ENCODE data around the gene PDZD2. TPM values are rescaled to one million over a fixed set of nuclear protein-coding genes. Genes with fewer than 3 reads are reported as not detected.

The PDZD2 gene
- total and polyA plus RNA-seq, 4 experiments from 2014 or later, result 0.07 to 1.1 (median 0.68) TPM

DNA sequence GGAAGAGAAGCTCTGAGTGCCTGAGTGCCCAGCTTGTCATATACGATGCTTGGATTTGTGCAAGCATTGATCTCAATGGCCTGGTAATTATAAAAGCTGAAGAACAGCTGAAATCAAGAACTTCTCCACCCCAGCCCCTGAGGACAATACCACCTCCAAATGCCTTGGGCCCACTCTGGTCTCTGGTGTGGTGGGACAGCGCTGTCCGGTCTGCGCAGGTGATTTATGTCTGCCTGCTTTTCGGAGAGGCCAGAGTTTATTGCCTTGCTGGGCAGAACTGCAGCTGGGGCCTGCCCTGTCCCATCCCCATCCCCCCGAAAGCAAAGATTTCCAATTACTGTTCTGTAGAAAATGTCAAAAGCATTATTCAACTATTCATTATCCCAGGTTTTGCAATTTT lies 1.1 kb upstream of the PDZD2 start:
- H3K36me3 Mint-ChIP-seq, result no peaks in the 10 kb centered on the region
- Histone ChIP-seq H3K9me3 (ENCODE audit: control insufficient read depth in 1 of 2, low read length in 2 of 2) (no peaks in the 10 kb centered on the region), H3K4me3 (ENCODE audit: low read length in 2 of 2) (no peak overlapping the region), H3K36me3 (ENCODE audit: insufficient read depth, low read length) (no peaks in the 10 kb centered on the region), H3K4me1 (ENCODE audit: insufficient read depth, low read length) (peaks cover 10% of the 10 kb centered on the region), H3K27ac (ENCODE audit: low read depth, low read length) (no peak overlapping the region), H3K27me3 (ENCODE audit: insufficient read depth, low read length) (no peaks in the 10 kb centered on the region)
- H3K9me3 Mint-ChIP-seq, result no peaks in the 10 kb centered on the region
- peaks cover 5 to 9% of the 10 kb centered on the region in 2 donors for H3K27me3 Mint-ChIP-seq
- peak overlapping the region in 7 of 8 donors; percentile 6 to 91 (median 29) for H3K4me3 Mint-ChIP-seq
- intact Hi-C loops (cut with micrococcal nuclease), result no loop called here
- peaks cover 5 to 22% (median 12%) of the 10 kb centered on the region in 4 donors for H3K4me1 Mint-ChIP-seq
- POLR2A ChIA-PET (ENCODE audit: partially characterized antibody), result interaction anchor here (1.1 kb wide), 1 partner anchor 106 kb away, joined by 3 read pairs; the partner anchor contains the start of genes C5orf22 and DROSHA
- H3K27ac Mint-ChIP-seq, result peak overlapping the region in 1 of 7 donors; percentile 37
- CTCF ChIA-PET (ENCODE audit: partially characterized antibody), result interaction anchor here (0.8 to 1.6 kb wide), 5 partner anchors 10 to 456 kb away, joined by 3 to 5 read pairs (median 3); no protein-coding TSS in a partner anchor
- no peak for DNase-seq

GRCh38 chr5:31638345-31638744 lies 586 bp upstream of the PDZD2 start:
- CTCF ChIA-PET (ENCODE audit: partially characterized antibody), result interaction anchor here (0.8 to 1.6 kb wide), 5 partner anchors 10 to 455 kb away, joined by 3 to 5 read pairs (median 3); no protein-coding TSS in a partner anchor
- Histone ChIP-seq H3K27me3 (ENCODE audit: insufficient read depth, low read length) (no peaks in the 10 kb centered on the region), H3K9me3 (ENCODE audit: control insufficient read depth in 1 of 2, low read length in 2 of 2) (no peaks in the 10 kb centered on the region), H3K4me1 (ENCODE audit: insufficient read depth, low read length) (peaks cover 10% of the 10 kb centered on the region), H3K27ac (ENCODE audit: low read depth, low read length) (peak overlapping the region; percentile 24), H3K4me3 (ENCODE audit: low read length in 2 of 2) (peak overlapping the region; percentile 76), H3K36me3 (ENCODE audit: insufficient read depth, low read length) (no peaks in the 10 kb centered on the region)
- peak overlapping the region; percentile 87 to 93 (median 89) for H3K4me3 Mint-ChIP-seq
- no peak for DNase-seq
- H3K9me3 Mint-ChIP-seq, result no peaks in the 10 kb centered on the region
- H3K27ac Mint-ChIP-seq, result peak overlapping the region in 6 of 7 donors; percentile 29 to 92 (median 66)
- H3K27me3 Mint-ChIP-seq, result peaks cover 5 to 7% of the 10 kb centered on the region in 2 donors
- intact Hi-C loops (cut with micrococcal nuclease), result no loop called here
- H3K4me1 Mint-ChIP-seq, result peaks cover 5 to 22% (median 12%) of the 10 kb centered on the region in 4 donors
- POLR2A ChIA-PET (ENCODE audit: partially characterized antibody), result interaction anchor here (1.1 kb wide), 1 partner anchor 106 kb away, joined by 3 read pairs; the partner anchor contains the start of genes C5orf22 and DROSHA
- H3K36me3 Mint-ChIP-seq, result no peaks in the 10 kb centered on the region

DNA sequence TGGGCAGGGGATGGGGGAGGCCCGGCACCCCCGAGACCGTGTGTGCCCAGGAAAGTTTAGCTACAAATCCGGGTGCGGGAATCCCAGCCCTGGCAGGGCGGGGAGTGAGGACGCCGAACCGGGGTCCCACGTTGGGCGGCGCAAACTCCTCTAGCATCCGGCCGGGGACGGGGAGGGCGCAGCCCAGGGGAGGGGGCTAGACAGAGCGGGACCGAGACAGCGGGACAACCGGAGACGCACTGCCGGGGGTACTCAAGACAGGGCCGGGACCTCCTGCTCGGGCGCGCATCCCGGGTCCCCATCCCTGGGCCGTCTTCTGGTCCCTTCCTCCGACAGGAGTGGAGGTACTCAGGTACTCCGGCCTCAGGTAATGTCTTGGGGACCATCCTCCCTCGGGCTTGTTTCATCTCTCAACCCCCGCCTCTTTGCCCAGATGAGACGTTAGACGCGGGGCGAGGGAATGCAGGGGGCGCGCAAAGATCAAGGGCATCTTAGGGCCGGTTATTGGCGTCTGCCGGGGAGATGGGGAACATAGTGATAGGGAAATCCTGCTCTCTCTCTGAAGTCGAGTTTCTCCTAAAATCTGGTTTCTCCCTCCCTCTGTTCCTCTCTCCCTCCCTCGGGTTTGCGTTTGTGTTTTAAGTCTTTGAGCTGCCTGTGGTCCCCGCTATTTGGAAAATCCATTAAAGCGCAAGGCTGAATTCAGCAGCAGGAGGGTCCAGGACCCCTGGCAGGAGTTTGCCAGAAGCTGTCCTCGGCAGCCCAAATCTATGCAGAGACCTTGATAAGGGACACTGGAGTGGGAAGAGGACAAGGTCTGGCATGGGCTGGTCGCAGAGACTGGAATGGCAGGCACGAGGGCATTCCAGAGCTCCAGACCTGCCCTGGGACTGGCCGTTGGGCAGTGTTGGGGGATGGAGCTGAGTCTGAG lies 815 bp downstream of the PDZD2 start:
- Histone ChIP-seq H3K4me3 (ENCODE audit: low read length in 2 of 2) (peak overlapping the region in 1 of 2 donors; percentile 76), H3K27ac (ENCODE audit: low read depth, low read length) (no peak overlapping the region), H3K4me1 (ENCODE audit: insufficient read depth, low read length) (peaks cover 10% of the 10 kb centered on the region), H3K9me3 (ENCODE audit: control insufficient read depth in 1 of 2, low read length in 2 of 2) (no peaks in the 10 kb centered on the region), H3K36me3 (ENCODE audit: insufficient read depth, low read length) (no peaks in the 10 kb centered on the region), H3K27me3 (ENCODE audit: insufficient read depth, low read length) (no peaks in the 10 kb centered on the region)
- Mint-ChIP-seq H3K27ac (peak overlapping the region in 2 of 7 donors; percentile 59 to 63), H3K36me3 (no peaks in the 10 kb centered on the region), H3K27me3 (peaks cover 5 to 8% of the 10 kb centered on the region in 2 donors), H3K4me3 (peak overlapping the region in 7 of 8 donors; percentile 55 to 83 (median 72)), H3K4me1 (peaks cover 5 to 22% (median 12%) of the 10 kb centered on the region in 4 donors), H3K9me3 (no peaks in the 10 kb centered on the region)
- DNase-seq, result peak in 1 of 5 donors; percentile 6
- CTCF ChIA-PET (ENCODE audit: partially characterized antibody), result interaction anchor here (1.6 kb wide), 2 partner anchors 12 to 454 kb away, joined by 3 to 5 read pairs; no protein-coding TSS in a partner anchor
- POLR2A ChIA-PET (ENCODE audit: partially characterized antibody), result no interaction called here
- intact Hi-C loops (cut with micrococcal nuclease), result no loop called here

DNA sequence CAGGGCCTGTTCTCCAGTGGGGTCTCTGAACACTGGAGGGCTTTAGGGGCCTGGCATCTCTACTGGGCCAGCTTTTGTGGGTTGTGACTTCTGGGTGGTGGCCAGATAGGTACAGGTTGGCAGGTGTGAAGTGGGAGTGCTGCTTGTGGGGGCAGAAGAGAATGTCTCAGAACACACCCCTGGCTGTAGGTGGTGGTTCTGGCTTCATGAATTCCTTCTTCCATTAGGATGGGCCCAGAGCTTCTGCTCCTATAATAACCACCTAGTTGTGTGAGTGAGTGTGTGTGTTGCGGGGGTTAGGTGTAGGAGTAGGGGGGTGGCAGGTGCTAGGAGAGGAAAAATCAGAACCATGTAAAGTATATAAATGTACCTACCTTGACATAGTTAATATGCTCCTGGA lies 1.6 kb downstream of the PDZD2 start:
- peak overlapping the region in 2 of 7 donors; percentile 9 to 28 for H3K27ac Mint-ChIP-seq
- intact Hi-C loops (cut with micrococcal nuclease), result no loop called here
- CTCF ChIA-PET (ENCODE audit: partially characterized antibody), result no interaction called here
- POLR2A ChIA-PET (ENCODE audit: partially characterized antibody), result no interaction called here
- Histone ChIP-seq H3K9me3 (ENCODE audit: control insufficient read depth in 1 of 2, low read length in 2 of 2) (no peaks in the 10 kb centered on the region), H3K27ac (ENCODE audit: low read depth, low read length) (no peak overlapping the region), H3K36me3 (ENCODE audit: insufficient read depth, low read length) (no peaks in the 10 kb centered on the region), H3K27me3 (ENCODE audit: insufficient read depth, low read length) (no peaks in the 10 kb centered on the region), H3K4me3 (ENCODE audit: low read length in 2 of 2) (no peak overlapping the region), H3K4me1 (ENCODE audit: insufficient read depth, low read length) (peaks cover 10% of the 10 kb centered on the region)
- peaks cover 5 to 9% of the 10 kb centered on the region in 2 donors for H3K27me3 Mint-ChIP-seq
- H3K36me3 Mint-ChIP-seq, result no peaks in the 10 kb centered on the region
- peak overlapping the region in 1 of 8 donors; percentile 72 for H3K4me3 Mint-ChIP-seq
- peaks cover 5 to 22% (median 12%) of the 10 kb centered on the region in 4 donors for H3K4me1 Mint-ChIP-seq
- H3K9me3 Mint-ChIP-seq, result no peaks in the 10 kb centered on the region
- no peak for DNase-seq

DNA sequence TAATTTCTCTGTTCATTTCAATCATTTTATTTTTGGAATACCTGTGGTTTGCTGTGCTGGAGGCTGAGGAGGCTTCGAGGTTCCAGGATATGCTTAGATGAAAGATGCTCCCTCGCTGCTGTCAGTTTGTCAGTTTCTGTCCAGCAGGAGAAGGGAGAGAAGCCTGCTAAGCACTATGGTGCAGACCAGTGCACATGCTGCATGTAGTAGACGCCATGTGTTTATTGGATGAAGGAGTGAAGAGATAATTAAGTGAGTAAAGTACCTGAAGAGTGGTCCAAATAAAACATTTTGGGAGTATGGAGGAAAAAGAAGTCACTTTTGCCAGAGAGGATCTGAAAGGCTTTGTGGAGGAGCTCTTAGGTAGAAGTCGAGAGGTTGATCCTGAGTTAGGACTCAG lies 2.1 kb downstream of the PDZD2 start:
- ChIA-PET POLR2A (ENCODE audit: partially characterized antibody) (no interaction called here), CTCF (ENCODE audit: partially characterized antibody) (no interaction called here)

DNA sequence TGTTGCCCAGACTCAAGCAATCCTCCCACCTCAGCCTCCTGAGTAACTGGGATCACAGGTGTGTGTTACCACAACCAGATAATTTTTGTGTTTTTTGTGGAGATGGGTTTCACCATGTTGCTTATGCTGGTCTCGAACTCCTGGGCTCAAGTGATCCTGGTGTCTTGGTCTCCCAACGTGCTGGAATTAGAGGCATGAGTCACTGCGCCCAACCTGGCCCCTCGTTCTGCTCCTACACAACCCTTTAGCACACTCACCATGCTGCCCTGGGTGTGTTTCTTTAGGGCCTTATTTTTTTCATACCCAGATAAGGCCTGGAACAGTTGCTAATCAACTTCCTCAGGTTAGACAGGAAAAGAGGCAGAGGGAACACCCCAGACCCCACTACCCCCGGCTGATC lies 2.6 kb downstream of the PDZD2 start:
- POLR2A ChIA-PET (ENCODE audit: partially characterized antibody), result no interaction called here
- H3K4me3 Mint-ChIP-seq, result no peak overlapping the region
- Histone ChIP-seq H3K9me3 (ENCODE audit: control insufficient read depth in 1 of 2, low read length in 2 of 2) (no peaks in the 10 kb centered on the region), H3K36me3 (ENCODE audit: insufficient read depth, low read length) (no peaks in the 10 kb centered on the region), H3K4me1 (ENCODE audit: insufficient read depth, low read length) (peaks cover 10% of the 10 kb centered on the region), H3K4me3 (ENCODE audit: low read length in 2 of 2) (no peak overlapping the region), H3K27me3 (ENCODE audit: insufficient read depth, low read length) (no peaks in the 10 kb centered on the region), H3K27ac (ENCODE audit: low read depth, low read length) (no peak overlapping the region)
- intact Hi-C loops (cut with micrococcal nuclease), result no loop called here
- peaks cover 3 to 9% of the 10 kb centered on the region in 2 donors for H3K27me3 Mint-ChIP-seq
- H3K9me3 Mint-ChIP-seq, result no peaks in the 10 kb centered on the region
- H3K36me3 Mint-ChIP-seq, result no peaks in the 10 kb centered on the region
- no peak overlapping the region for H3K27ac Mint-ChIP-seq
- no peak for DNase-seq
- CTCF ChIA-PET (ENCODE audit: partially characterized antibody), result no interaction called here
- H3K4me1 Mint-ChIP-seq, result peaks cover 5 to 22% (median 12%) of the 10 kb centered on the region in 4 donors

More for the DNA sequence above, 2.1 kb downstream of the PDZD2 start:
- Histone ChIP-seq H3K9me3 (ENCODE audit: control insufficient read depth in 1 of 2, low read length in 2 of 2) (no peaks in the 10 kb centered on the region), H3K27me3 (ENCODE audit: insufficient read depth, low read length) (no peaks in the 10 kb centered on the region), H3K4me3 (ENCODE audit: low read length in 2 of 2) (no peak overlapping the region), H3K27ac (ENCODE audit: low read depth, low read length) (no peak overlapping the region), H3K36me3 (ENCODE audit: insufficient read depth, low read length) (no peaks in the 10 kb centered on the region), H3K4me1 (ENCODE audit: insufficient read depth, low read length) (peaks cover 10% of the 10 kb centered on the region)
- H3K27me3 Mint-ChIP-seq, result peaks cover 5 to 9% of the 10 kb centered on the region in 2 donors
- no peak overlapping the region for H3K27ac Mint-ChIP-seq
- H3K9me3 Mint-ChIP-seq, result no peaks in the 10 kb centered on the region
- no peak for DNase-seq
- intact Hi-C loops (cut with micrococcal nuclease), result no loop called here
- H3K36me3 Mint-ChIP-seq, result no peaks in the 10 kb centered on the region
- H3K4me1 Mint-ChIP-seq, result peaks cover 5 to 22% (median 12%) of the 10 kb centered on the region in 4 donors
- H3K4me3 Mint-ChIP-seq, result no peak overlapping the region

DNA sequence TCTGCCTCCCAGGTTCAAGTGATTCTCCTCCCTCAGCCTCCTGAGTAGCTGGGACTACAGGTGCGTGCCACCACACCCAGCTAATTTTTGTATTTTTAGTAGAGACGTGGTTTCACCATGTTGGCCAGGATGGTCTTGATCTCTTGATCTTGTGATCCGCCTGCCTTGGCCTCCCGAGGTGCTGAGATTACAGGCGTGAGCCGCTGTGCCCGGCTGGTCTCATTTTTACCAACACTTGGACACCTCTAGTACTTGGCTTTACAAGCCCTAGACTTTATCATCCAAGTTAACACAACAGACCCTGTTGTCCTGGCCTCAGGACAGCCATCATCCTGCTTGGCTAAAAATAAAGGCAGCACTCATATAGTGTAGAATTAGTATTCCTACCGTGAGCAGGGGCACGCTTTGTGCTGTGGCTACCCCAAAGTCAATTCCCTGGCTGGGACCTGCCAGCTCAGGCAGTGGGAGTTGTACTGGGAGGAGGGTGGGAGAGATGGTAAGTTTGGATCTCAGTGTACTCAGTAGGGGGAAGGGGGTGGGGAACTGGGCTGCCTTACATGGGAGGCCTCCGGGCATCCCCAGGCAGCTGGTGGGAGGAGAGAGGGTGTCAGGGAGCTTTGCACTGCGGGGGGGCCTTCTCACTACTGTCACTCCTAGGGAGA lies 6.6 kb downstream of the PDZD2 start:
- H3K27ac Mint-ChIP-seq, result no peak overlapping the region
- intact Hi-C loops (cut with micrococcal nuclease), result no loop called here

More for the DNA sequence above, 6.6 kb downstream of the PDZD2 start:
- Mint-ChIP-seq H3K9me3 (no peaks in the 10 kb centered on the region), H3K27me3 (peaks cover 0 to 2% of the 10 kb centered on the region in 2 donors), H3K36me3 (no peaks in the 10 kb centered on the region), H3K4me1 (peaks cover 0 to under 1% (median 0%) of the 10 kb centered on the region in 4 donors), H3K4me3 (no peak overlapping the region)
- no peak overlapping the region for H3K27ac ChIP-seq (ENCODE audit: low read depth, low read length)
- no peaks in the 10 kb centered on the region for H3K9me3 ChIP-seq (ENCODE audit: control insufficient read depth in 1 of 2, low read length in 2 of 2)
- no peaks in the 10 kb centered on the region for H3K27me3 ChIP-seq (ENCODE audit: insufficient read depth, low read length)
- no peak overlapping the region for H3K4me3 ChIP-seq (ENCODE audit: low read length in 2 of 2)
- DNase-seq, result no peak
- ChIA-PET CTCF (ENCODE audit: partially characterized antibody) (no interaction called here), POLR2A (ENCODE audit: partially characterized antibody) (no interaction called here)
- no peaks in the 10 kb centered on the region for H3K36me3 ChIP-seq (ENCODE audit: insufficient read depth, low read length)
- no peaks in the 10 kb centered on the region for H3K4me1 ChIP-seq (ENCODE audit: insufficient read depth, low read length)
